GM12892 (cell line): Measurements from ENCODE around the gene KRT6B.
"Not testable (repeated sequence)": the region's sequence is repeated elsewhere in the genome, so short reads cannot be mapped to it uniquely, and the experiment has no call there.

ENCODE experiments used
- DNase-seq: peaks from one replicate; pipeline ENCODE4 v3.0.0; 2011; ENCODE audit not compliant: insufficient read length
- FAIRE-seq: peaks from 2 replicates; lab custom pipeline; 2011; peaks lifted over from hg19 to GRCh38; lab: Jason Lieb, UNC
- POLR2A ChIP-seq: IDR thresholded peaks from 2 replicates; pipeline ENCODE4 v1.6.1; 2011; ENCODE audit warnings: low read depth, low read length, control low read depth
- POLR2AphosphoS5 ChIP-seq: IDR thresholded peaks from 2 replicates; pipeline ENCODE4 v1.6.1; 2011; ENCODE audit warnings: low read depth, low read length, control low read depth
- TAF1 ChIP-seq: IDR thresholded peaks from 2 replicates; pipeline ENCODE4 v1.6.1; 2011; ENCODE audit warnings: low read depth, mild to moderate bottlenecking, control low read depth, low read length, borderline replicate concordance

The KRT6B gene

DNA sequence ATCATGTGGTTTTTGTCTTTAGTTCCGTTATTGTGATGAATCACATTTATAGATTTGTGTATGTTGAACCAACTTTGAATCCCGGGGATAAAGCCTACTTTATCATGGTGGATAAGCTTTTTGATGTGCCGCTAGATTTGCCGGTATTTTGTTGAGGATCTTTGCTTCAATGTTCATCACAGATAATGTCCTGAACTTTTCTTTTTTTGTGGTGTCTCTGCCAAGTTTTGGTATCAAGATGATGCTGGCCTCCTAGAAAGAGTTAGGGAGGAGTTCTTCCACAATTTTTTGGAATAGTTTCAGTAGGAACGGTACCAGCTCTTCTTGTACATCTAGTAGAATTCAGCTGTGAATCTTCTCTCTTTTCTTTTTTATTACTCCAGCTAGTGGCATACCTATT is 6.9 kb upstream of the KRT6B start:
- TF ChIP-seq POLR2A (no peak), TAF1 (no peak)
- DNase-seq (no peak), FAIRE-seq (no peak)

DNA sequence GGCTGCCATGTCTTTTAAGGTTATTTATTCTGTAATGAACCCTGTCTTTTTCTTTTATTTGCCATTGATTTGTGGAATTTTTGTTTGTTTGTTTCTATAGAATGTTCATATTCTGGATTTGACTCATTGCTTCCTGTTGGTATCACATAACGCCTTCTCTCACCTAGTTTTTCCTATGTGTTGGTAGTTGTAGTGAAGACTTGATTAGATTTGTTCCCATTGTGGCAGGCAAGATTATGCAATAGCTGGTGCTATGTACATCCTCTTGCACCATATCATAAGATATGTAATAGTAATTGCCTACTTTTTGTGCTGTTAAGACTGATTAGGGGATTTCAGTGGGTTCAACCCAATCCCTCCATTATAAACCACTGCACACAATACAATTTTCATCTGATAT is 3.9 kb upstream of the KRT6B start:
- DNase-seq (no peak), FAIRE-seq (no peak)
- no peak for TF ChIP-seq POLR2A

DNA sequence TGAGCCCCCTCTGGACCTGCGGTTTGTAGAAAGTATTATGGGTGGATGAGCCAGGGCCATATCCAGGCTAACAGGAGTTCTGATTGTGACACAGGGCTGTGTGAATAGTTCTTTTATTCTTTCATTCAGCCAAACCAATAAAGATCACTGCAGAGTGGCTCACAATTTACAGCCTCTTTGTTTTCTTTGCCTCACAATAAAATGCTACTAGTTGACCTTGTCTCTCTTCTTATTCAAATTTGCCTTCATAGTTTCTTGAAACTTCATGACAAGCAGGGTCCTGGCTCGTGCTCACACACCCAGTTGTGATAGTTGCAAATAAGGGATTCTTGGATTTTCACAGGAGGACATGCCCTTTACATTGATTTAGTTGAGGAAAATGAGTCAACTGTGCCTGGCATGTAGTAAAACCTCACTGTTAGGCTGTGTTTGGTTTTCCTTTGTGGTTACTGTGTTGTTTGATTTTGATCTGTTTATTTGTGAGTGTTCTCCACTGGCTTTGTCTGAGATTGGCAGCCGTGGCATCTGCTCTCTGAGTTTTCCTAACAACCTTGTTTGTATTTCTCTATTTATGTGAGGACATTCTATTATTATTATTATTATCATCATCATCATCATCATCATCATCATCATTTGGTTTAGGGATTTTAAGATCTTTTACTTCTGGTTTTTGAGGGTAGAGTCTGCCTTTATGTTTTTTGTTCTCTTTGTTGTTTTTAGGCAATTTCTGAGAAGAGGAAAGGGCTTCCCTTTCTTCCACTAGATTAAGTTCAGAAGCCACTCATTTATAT is 2.7 kb upstream of the KRT6B start:
- no peak for TF ChIP-seq POLR2A
- no peak for TF ChIP-seq POLR2AphosphoS5
- no peak for TF ChIP-seq TAF1
- DNase-seq = no peak
- no peak for FAIRE-seq

DNA sequence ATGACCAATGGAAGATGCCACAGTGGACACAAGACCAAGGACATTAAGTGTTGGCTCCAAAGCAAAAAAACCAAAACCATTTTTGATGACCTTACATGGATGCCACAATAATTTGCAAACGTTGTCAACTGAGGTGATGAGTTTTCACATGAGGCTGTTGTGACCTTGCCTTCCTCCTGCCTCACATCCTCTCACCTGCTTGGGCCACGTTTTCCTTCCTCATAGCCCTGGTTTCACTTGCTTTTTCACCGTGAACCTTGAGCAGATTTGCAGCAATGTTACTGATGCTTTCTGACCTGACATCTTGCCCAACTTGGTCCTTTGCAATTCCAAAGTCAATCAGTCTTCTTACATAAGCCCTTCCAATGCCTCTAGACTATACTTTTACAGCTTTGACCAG is 3.7 kb downstream of the KRT6B start:
- TF ChIP-seq POLR2A (no peak), TAF1 (no peak), POLR2AphosphoS5 (no peak)
- no peak for FAIRE-seq
- no peak for DNase-seq

DNA sequence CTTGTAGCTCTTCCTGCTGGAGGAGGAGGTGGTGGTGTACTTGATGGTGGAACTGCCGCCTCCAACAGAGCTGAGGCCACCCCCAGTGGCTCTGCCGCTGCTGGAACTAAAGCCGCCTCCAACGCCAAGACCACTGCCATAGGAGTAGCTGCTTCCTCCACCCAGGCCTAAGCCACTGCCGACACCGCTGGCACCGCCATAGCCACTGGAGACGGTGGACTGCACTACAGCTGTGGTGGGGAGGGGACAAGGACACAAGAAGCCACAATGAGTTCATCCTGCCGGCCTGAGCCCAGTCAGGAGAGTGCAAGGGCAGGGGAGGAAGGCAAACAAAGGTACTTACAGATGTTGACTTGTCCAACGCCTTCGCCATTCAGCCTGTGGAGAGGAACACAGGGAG is 4.8 kb downstream of the KRT6B start:
- not testable (repeated sequence) for DNase-seq, FAIRE-seq

- no peak for FAIRE-seq
- no peak for DNase-seq
- no peak for TF ChIP-seq TAF1
- no peak for TF ChIP-seq POLR2A
- TF ChIP-seq POLR2AphosphoS5 = no peak
Observed at GRCh38 chr12:52446367-52447045, 5.4 kb downstream of the KRT6B start.

DNA sequence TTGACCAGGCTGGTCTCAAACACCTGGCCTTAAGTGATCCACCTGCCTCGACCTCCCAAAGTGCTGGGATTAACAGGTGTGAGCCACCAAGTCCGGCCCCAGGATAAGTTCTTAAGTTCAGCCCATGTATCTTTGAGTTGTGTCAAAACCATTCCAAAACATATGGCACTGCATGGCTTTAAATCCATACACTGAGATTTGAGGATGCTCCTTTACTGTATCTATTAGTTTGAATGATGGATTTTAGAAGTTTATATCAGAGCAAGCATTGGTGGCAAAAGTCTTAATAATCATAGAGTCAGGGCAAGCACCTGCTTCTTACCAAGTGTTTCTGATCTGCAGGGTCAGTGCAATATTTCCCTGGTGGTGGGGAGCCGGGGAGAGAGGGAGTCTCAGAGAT is 6.1 kb downstream of the KRT6B start:
- FAIRE-seq (no peak), DNase-seq (no peak)
- TF ChIP-seq POLR2AphosphoS5 = no peak
- no peak for TF ChIP-seq POLR2A
- no peak for TF ChIP-seq TAF1

- FAIRE-seq = no peak
Observed at GRCh38 chr12:52444647-52445595, 7.0 kb downstream of the KRT6B start.

GRCh38 chr12:52443966-52444365 is 8.0 kb downstream of the KRT6B start:
- no peak for TF ChIP-seq POLR2A
- FAIRE-seq = no peak
- DNase-seq = no peak

More at GRCh38 chr12:52444647-52445595, 7.0 kb downstream of the KRT6B start:
- TF ChIP-seq POLR2AphosphoS5 = no peak
- no peak for TF ChIP-seq POLR2A
- no peak for TF ChIP-seq TAF1
- DNase-seq = no peak

GRCh38 chr12:52442600-52443061 is 9.3 kb downstream of the KRT6B start:
- DNase-seq (no peak), FAIRE-seq (no peak)
- no peak for TF ChIP-seq POLR2A
- TF ChIP-seq POLR2AphosphoS5 = no peak
- no peak for TF ChIP-seq TAF1

GRCh38 chr12:52441320-52441911 is 10.5 kb downstream of the KRT6B start:
- TF ChIP-seq POLR2A (no peak), TAF1 (no peak), POLR2AphosphoS5 (no peak)
- no peak for FAIRE-seq
- DNase-seq = no peak
